ENCODE data around the gene KIRREL3. TPM values are rescaled to one million over a fixed set of nuclear protein-coding genes. Genes with fewer than 3 reads are reported as not detected.
A peak's percentile ranks its signal among the peaks of the same experiment; 100 is the strongest.
"Not testable (repeated sequence)": the region's sequence is repeated elsewhere in the genome, so short reads cannot be mapped to it uniquely, and the experiment has no call there.

KIRREL3 gene
- total RNA-seq, 2 donors from 2014 or later, result not detected

DNA sequence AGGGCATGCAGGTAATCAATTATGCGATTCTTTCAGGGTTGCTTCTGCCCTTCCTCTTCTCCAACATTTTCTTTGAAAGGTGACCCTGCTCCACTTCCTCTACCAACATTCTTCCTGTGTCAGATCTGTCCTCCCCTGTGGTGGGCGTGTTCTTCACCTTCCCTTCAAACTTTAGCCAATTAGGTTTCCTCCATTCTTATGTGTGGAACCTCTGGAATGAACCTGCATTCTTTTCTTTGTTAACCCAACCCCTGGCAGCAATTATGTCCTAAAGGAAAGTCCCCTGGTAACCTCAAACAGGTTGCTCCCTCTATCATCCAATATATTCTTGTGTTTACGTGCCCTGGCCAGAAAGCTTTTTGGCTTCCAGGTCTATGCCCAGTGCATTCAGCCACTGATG, 22.4 kb downstream of the KIRREL3 start:
- Mint-ChIP-seq H3K27ac (no peak overlapping the region), H3K36me3 (no peaks in the 10 kb centered on the region), H3K9me3 (peaks cover 0 to 6% of the 10 kb centered on the region in 2 donors)
- ATAC-seq (no peak), DNase-seq (ENCODE audit: low spot score in 2 of 2) (no peak)

DNA sequence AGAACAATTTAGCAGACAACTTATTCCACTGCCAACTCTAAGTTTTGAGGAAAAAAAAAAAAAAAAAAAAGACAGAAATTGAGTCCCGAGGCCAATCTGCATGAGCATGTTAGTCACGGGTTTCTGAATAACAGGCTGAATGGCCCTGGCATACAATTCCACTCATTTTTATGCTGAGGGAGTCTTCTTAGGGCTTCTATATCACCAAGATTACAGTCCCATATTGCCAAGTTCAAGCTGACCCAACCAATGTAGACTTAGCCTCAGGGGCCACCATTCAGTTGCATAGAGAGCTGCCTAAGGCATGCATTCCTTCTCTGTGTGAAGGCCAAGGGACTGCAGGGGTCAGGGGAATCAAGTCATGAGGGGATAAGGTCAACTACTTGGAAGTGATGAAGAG, 27.5 kb downstream of the KIRREL3 start:
- ATAC-seq (no peak), DNase-seq (ENCODE audit: low spot score in 2 of 2) (no peak)
- H3K27ac Mint-ChIP-seq, result no peak overlapping the region
- H3K9me3 Mint-ChIP-seq, result peaks cover 4% of the 10 kb centered on the region in 2 donors
- H3K36me3 Mint-ChIP-seq, result no peaks in the 10 kb centered on the region

DNA sequence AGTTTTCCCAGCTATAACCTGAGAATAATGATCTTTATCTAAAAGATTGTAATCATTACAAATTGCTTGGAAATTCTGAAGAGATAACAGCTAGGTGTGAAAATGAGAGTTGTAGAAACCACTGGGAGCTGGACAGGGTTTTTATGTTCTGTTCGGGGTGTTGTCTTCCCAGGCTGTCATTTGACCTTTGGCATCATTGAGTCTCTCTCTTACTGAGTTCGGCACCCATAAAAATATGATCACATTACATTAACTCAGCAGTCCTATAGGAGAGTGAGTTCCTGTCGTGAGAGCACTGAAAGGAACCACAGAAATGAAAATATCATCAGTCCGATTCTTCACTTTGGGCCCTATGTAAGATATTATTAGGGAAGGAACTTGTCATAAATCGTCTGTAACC, 29.3 kb downstream of the KIRREL3 start:
- H3K27ac Mint-ChIP-seq, result no peak overlapping the region

DNA sequence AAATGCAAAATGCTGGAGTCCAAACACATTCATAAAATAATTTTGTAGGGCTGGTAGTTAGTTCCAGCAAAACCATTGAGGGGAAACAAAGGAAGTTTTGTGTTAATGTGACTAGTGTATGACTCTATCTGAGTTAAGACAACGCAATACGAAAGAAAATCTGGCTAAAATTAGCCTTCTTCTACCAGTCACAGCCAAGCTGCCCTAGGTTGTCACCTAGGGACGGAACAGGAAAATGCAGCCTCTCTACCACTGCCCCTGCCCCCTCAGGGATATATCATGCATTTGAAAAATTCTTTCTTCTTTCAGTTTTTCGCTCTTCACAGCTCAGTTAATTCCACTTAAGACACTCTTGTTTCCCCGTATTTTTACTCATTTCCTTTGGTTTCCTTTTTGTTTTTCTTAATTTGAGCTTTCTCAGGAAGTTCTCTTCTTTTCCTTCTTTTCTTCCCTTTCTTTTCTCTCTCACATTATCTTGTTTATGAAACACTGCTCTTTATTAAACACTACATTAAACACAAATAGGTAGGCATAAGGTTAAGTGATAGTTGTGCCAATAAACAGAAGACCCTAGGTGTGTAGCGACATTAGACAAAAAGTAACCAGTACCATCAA, 30.6 kb downstream of the KIRREL3 start:
- ATAC-seq (no peak), DNase-seq (ENCODE audit: low spot score in 2 of 2) (no peak)
- peaks cover 4% of the 10 kb centered on the region in 2 donors for H3K9me3 Mint-ChIP-seq
- no peaks in the 10 kb centered on the region for H3K36me3 Mint-ChIP-seq
- H3K27ac Mint-ChIP-seq, result peak overlapping the region in 1 of 2 donors; percentile 17

More for the DNA sequence above, 29.3 kb downstream of the KIRREL3 start:
- ATAC-seq (no peak), DNase-seq (ENCODE audit: low spot score in 2 of 2) (no peak)
- Mint-ChIP-seq H3K9me3 (peaks cover 4% of the 10 kb centered on the region in 2 donors), H3K36me3 (no peaks in the 10 kb centered on the region)

DNA sequence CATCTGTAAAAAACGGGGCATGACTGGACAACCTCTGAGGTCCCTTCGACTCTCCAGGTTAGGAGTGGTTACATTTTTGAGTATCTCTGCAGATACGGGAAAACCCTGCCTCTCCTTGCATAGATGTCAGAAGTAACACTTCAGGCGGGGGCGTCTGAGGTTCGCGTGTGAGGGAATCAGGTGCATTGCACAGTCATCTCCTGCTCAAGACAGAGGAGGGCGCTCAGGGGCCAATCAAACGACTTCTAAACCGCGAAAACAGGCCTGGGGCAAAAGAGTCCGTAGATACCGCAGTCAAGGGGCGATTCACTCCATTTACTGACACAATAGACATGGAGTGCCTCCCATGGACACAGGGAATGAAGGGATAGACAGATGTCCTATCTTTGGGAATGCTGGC, 31.7 kb downstream of the KIRREL3 start:
- Mint-ChIP-seq H3K27ac (no peak overlapping the region), H3K36me3 (no peaks in the 10 kb centered on the region), H3K9me3 (peaks cover 4% of the 10 kb centered on the region in 2 donors)
- DNase-seq (ENCODE audit: low spot score in 2 of 2) (no peak), ATAC-seq (peak in 1 of 2 donors; percentile 32)

DNA sequence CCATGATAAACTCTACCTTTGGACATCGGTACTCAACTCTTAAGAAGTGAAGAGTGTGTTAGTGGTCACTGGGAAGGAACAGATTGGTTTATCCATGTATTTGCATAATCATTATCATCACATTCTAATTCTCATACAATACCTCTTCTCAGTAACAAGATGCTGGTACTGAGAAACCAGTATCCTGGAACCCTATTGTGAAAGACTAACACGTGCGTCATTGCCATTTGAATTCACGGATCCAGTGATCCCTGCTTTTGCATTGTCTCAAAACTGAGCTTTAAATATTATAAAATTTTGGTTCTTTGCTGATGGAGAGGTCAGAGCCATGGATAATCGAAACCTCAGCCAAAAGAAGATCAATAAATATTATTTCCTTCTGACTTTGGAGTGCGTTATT, 35.2 kb downstream of the KIRREL3 start:
- H3K9me3 Mint-ChIP-seq, result no peaks in the 10 kb centered on the region
- no peaks in the 10 kb centered on the region for H3K36me3 Mint-ChIP-seq
- DNase-seq (ENCODE audit: low spot score in 2 of 2) (no peak), ATAC-seq (no peak)
- H3K27ac Mint-ChIP-seq, result no peak overlapping the region

DNA sequence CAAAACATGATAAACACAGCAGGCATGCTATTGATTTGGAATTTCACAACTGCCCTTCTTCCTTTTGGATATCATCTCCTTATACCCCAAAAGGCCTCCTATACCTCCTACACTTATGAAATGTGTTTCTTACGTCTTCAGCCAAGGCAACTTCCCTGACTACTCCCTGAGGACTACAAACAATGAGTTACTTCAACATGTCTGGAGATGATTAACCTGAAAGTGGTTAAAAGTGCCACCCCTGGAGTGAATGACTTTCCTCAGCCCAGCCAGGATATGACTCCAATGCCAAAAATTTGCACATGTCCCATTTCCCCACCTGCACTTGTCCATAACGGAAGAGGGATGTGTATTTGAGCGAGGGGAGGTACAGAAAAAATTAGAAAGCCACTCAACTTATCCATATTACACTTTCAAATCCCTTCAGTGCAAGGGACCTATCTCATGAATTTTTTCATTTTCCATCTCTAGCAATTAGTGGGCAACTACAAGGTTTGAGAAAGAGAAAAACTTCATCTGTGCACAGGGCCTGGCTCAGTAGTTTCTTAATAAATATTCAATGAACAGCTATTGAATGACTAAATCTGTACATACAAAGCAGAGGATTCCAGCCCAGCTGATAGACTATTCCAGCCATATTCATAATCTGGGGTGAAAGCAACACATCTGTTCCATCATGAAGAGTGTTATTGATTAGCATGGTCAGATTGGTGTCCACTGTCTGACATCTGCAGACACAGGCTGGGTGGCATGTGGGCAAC, 36.8 kb downstream of the KIRREL3 start:
- peaks cover 0 to 7% of the 10 kb centered on the region in 2 donors for H3K9me3 Mint-ChIP-seq
- no peak for ATAC-seq
- H3K36me3 Mint-ChIP-seq, result peaks cover 0 to 5% of the 10 kb centered on the region in 2 donors

DNA sequence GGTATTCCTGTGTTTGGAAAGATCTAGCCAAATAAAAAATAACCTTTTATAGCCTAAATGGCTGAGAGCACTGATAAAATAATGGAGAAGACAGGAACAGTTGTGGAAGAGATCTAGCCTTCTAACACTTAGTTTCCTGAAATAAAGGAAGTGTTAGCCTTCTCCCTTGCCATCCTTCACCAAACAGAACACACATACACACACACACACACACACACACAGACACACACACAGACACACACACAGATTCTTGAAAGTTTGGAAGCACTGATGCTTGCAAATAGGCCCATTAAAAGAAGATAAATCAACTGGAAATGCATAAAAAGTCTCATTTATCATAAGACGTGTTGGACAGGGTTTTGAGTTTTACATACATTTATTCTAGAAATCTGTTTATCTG, 37.5 kb downstream of the KIRREL3 start:
- no peak overlapping the region for H3K27ac Mint-ChIP-seq
- peaks cover 0 to 7% of the 10 kb centered on the region in 2 donors for H3K9me3 Mint-ChIP-seq
- ATAC-seq (no peak), DNase-seq (ENCODE audit: low spot score in 2 of 2) (no peak)
- peaks cover 0 to 5% of the 10 kb centered on the region in 2 donors for H3K36me3 Mint-ChIP-seq

More for the DNA sequence above, 36.8 kb downstream of the KIRREL3 start:
- no peak overlapping the region for H3K27ac Mint-ChIP-seq
- DNase-seq (ENCODE audit: low spot score in 2 of 2), result no peak

DNA sequence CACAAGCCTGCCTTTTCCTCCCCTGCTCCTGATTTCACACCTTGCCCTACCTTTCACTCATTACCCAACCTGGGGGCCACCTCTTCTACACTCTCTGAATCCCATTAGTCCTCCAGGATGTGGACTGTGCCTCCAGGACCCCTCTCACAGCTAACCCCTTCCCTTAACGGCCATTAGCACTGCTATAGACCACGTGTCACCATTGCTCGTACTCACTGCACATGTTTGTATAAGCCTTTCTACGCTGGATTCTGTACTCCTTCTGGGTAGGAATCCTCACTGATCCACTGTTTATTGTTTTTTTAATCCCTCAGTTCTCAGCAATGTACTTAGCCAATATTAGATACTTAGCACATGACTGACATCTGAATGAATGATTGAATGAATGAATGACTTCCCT, 40.9 kb downstream of the KIRREL3 start:
- peaks cover 0 to 7% of the 10 kb centered on the region in 2 donors for H3K9me3 Mint-ChIP-seq
- H3K27ac Mint-ChIP-seq, result no peak overlapping the region
- peaks cover 0 to 5% of the 10 kb centered on the region in 2 donors for H3K36me3 Mint-ChIP-seq
- DNase-seq (ENCODE audit: low spot score in 2 of 2), result no peak
- ATAC-seq, result no peak

DNA sequence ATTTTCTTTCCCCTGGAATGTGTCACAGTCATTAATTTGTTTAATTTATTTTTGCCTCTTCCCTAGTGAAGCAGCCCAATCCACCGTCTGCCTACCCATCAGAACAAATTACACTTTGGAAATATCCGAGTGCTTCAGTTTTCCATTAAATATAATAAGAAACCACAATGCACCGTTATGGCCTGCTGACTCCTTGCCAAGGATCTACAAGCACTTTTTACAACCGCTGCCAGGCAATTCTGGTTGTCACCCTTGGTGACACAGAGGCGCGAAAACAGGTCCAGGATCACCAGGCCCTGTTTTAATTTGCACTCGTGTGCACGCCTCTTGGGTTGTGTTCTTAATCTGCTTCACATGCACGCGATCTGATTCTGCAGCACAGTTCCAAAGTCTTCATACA, 43.9 kb downstream of the KIRREL3 start:
- Mint-ChIP-seq H3K27ac (no peak overlapping the region), H3K36me3 (peaks cover 0 to 5% of the 10 kb centered on the region in 2 donors), H3K9me3 (peaks cover 0 to 7% of the 10 kb centered on the region in 2 donors)
- ATAC-seq (no peak), DNase-seq (ENCODE audit: low spot score in 2 of 2) (no peak)

DNA sequence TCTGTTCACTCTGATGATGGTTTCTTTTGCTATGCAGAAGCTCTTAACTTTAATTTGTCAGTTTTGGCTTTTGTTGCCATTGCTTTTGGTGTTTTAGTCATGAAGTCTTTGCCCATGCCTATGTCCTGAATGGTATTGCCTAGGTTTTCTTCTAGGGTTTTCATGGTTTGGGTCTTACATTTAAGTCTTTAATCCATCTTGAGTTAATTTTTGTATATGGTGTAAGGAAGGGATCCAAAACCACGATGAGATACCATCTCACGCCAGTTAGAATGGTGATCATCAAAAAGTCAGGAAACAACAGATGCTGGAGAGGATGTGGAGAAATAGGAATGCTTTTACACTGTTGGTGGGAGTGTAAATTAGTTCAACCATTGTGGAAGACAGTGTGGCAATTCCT, 48.0 kb downstream of the KIRREL3 start:
- ATAC-seq; DNase-seq (ENCODE audit: low spot score in 2 of 2); H3K9me3 Mint-ChIP-seq; H3K36me3 Mint-ChIP-seq; H3K27ac Mint-ChIP-seq: not testable (repeated sequence)

DNA sequence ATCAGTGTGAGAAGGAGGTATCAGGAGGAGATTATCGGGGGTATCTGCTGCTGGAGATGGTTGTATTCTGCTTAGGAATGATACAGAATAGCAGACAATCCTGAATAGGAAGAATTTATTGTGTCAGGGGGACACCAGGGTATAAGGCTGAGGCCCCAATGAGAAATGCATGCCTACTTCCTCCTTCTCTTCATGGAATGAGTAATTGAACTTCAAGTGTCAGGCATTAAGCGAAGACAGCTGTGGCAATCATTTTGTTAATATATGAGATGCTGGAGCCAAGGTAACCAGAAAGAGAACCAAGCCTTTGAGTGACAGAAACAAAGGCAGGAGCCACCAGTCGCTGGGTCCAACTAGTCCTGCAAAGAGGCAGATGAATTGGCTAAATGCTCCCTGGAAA, 49.1 kb downstream of the KIRREL3 start:
- DNase-seq (ENCODE audit: low spot score in 2 of 2), result no peak
- Mint-ChIP-seq H3K27ac (no peak overlapping the region), H3K36me3 (no peaks in the 10 kb centered on the region), H3K9me3 (no peaks in the 10 kb centered on the region)
- no peak for ATAC-seq

DNA sequence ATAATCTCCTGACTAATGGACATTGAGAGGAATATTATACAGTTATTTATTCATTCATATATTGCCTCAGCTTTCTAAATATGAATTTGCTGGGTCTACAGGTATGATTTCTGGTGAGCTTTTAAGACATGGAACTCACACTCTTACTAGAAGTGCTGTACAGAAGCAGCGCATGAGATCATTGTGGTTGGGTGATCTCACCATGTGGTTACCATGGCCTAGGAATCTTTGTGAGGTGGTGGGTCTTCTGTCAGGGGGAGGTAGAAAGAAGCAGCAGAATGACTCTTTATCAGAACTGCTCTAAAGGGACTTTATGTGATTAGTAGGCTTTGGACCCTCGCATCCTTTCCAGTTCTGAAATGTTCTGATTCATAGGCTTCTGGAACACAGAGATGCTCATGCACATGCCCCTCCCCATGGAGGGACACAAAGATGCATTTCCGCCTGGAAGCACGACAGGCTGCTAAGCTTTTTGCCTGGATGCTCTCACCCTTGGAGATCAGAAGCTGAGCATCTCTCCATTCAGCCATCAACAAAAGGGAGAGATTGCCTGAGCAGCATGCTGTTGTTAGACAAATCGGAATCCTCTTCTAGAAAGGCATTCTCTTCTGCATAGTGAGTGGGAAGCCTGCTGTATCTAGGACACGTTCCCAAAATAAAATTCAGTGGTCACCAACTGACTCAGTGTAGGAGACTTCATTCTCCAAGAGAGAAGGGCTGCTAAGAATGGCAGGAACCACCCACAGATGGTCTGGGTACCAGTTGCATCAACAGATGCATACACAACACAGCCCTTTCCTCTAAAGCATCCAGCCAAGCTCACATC, 51.3 kb downstream of the KIRREL3 start:
- ATAC-seq, result peak; percentile 58 to 76
- H3K9me3 Mint-ChIP-seq, result no peaks in the 10 kb centered on the region
- no peak overlapping the region for H3K27ac Mint-ChIP-seq
- DNase-seq (ENCODE audit: low spot score in 2 of 2), result no peak
- H3K36me3 Mint-ChIP-seq, result no peaks in the 10 kb centered on the region

DNA sequence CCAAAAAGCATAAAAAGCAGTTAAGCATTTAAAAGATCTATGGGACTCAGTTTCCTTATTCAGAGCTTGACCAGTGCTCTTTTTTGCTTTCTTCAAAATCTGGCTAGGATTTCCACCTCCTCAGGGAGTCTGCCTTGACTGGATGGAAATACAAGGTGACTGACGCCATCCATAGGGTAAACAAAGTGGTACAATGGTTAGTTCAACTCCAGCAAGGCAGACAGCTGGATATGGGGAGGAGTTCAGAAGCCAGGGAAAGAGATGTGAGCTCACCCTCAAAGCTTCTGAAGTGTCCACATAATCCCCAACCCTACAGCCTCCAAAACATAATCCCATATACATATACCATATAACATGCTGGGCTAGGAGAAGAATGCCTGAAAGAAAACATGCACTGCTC, 52.0 kb downstream of the KIRREL3 start:
- ATAC-seq (no peak), DNase-seq (ENCODE audit: low spot score in 2 of 2) (no peak)
- Mint-ChIP-seq H3K9me3 (no peaks in the 10 kb centered on the region), H3K27ac (no peak overlapping the region), H3K36me3 (no peaks in the 10 kb centered on the region)

DNA sequence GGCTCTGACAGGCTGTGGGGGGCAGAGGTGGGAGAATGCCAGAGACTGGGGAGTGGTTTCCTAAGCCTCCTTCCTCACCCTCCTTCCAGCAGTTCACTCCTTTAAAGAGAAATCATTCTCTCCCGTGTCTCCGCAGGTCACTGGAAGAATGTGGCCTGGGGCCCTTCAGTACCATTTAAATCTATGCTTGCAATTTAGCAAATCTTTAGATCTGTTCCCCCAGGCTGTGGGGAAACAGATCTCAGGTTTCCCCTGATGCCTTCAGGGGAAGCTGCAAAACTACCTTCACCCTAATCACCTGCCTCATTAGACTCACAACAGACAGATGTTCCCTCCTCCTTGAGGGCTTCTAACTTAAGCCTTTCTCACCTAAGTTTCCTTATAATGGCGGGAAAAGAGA, 55.3 kb downstream of the KIRREL3 start:
- DNase-seq (ENCODE audit: low spot score in 2 of 2) (no peak), ATAC-seq (no peak)
- Mint-ChIP-seq H3K27ac (no peak overlapping the region), H3K9me3 (no peaks in the 10 kb centered on the region), H3K36me3 (no peaks in the 10 kb centered on the region)

DNA sequence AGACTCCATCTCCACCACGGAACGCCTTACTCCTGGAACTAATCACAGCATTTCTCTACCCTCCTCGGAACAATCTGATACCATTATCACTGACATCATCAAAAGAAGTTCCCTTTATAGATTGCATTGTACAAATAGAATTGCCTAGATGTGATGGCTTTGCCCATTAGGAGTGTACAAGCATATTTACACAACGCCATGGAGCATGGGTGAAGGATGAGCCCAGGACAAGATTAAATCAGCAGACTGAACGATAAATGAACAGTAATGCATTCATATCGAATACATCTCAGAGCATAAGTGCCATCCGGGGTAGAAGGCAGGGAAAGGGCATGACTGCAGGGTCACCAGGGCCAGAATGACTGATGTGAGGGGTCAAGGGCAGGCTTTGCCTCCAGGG, 57.3 kb downstream of the KIRREL3 start:
- ATAC-seq, result no peak
- H3K27ac Mint-ChIP-seq, result no peak overlapping the region
- H3K36me3 Mint-ChIP-seq, result no peaks in the 10 kb centered on the region
- DNase-seq (ENCODE audit: low spot score in 2 of 2), result no peak
- no peaks in the 10 kb centered on the region for H3K9me3 Mint-ChIP-seq

DNA sequence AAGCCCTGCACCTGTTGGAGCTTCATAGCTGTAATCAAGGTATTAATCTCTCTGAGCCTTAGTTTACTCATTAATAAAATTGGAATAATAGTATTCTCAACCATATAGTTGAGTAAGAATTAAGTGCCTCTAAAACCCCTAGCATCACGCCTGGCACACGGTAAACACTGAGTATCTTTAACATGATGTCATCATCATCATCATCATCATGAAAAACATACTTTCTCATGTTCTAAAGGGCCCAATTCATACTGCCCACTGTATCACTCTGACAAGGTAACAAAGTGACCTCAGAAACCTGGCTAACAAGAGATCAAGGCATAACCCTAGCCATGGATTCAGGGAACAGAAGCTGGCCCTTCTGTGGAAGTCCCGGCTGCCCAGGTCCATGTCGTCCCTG, 58.4 kb downstream of the KIRREL3 start:
- H3K27ac Mint-ChIP-seq, result no peak overlapping the region
- H3K36me3 Mint-ChIP-seq, result no peaks in the 10 kb centered on the region
- DNase-seq (ENCODE audit: low spot score in 2 of 2), result no peak
- no peak for ATAC-seq
- no peaks in the 10 kb centered on the region for H3K9me3 Mint-ChIP-seq
